Measurements from ENCODE around the gene MAML3.

MAML3 gene

DNA sequence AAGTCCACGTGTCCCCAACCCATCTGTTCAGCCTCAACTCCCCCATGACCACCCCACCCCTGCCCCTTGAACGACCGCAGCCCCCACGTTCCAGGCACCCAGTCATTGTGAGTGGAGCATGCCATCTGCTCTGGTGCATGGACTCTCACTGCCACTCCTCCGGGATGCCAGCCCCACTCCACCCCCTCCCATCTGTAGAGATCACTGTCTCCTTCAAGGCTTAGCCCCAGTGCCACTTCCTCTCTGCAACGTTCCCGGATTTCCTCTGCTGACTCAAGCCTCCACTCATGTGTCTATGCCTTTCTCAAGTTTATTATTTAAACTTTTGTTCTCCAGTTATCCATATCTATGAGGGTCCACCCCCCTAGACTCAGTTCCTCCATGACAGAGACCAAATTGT, 54.0 kb downstream of the MAML3 start:
- DNase-seq (ENCODE audit: low spot score) = peak; percentile 95

DNA sequence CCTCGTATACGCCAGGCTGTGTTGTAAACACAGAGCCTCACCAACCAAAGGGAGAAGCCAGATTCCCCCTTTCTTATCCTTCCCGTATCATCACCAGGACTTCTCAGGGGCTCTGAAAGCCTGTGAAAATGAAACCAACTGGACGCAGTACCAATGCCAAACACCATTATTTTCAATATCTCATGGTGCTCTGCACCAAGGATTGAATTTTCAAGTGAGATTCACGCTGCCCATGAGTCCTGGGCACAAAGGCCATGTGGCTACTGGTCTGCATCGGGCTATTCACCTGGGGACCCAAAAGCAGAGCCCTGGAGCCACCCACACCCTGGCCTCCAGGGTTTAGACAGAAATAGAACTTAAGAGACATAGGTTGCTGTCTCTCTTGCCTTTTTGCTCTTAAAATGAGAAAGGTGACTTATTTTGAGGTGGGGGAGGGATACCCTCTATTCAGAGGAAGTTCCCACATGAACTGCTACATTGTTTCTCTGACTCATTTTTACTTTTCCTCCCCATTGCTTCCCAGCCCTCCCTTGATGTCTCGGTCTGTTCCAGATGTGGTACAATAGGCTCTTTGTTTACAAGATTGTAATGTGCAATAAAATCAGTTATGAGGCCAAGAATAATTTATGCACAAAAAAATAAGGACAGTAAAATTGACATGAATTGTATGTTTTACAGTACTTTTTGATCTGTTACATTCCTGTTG, 55.4 kb downstream of the MAML3 start:
- DNase-seq (ENCODE audit: low spot score) = peak; percentile 95

- no peak for DNase-seq (ENCODE audit: low spot score)
These were observed 56.4 kb downstream of the MAML3 start for GRCh38 chr4:140097572-140097971.

DNA sequence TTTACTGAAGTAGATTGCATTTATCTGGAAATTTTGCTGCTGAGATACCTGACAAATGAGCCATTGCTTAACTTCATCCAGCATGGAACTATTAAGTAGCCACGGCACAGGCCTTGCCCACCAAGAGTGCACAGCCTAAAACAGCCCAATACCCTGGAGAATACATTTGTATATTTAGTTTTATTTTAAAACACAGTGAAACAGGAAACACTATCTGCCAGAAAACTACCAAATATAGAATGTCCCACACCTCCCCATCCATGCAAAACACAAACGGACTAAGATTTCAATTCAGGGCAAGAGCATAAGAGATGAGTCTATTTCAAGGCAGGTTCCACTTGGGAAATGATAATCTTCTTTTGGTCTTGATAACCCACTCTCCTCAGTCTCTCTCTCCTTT, 57.1 kb downstream of the MAML3 start:
- no peak for DNase-seq (ENCODE audit: low spot score)

DNA sequence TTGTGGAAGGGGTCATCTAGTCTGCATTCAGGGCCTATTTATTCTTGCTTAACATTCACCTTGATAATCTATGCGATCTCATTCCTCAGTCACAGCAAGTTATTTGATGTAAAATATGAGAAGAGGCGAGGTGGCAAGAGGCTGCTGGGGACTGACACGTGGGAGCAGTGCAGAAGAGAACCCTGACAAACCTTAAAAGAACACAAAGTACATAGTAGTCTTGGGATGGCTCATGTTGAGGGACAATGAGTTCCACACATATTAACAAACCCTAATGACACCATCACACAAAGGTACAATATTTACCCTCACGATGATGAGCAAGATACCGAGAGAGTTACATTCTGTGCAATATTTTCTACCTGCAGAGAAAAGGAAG, 57.5 kb downstream of the MAML3 start:
- DNase-seq (ENCODE audit: low spot score) = no peak

DNA sequence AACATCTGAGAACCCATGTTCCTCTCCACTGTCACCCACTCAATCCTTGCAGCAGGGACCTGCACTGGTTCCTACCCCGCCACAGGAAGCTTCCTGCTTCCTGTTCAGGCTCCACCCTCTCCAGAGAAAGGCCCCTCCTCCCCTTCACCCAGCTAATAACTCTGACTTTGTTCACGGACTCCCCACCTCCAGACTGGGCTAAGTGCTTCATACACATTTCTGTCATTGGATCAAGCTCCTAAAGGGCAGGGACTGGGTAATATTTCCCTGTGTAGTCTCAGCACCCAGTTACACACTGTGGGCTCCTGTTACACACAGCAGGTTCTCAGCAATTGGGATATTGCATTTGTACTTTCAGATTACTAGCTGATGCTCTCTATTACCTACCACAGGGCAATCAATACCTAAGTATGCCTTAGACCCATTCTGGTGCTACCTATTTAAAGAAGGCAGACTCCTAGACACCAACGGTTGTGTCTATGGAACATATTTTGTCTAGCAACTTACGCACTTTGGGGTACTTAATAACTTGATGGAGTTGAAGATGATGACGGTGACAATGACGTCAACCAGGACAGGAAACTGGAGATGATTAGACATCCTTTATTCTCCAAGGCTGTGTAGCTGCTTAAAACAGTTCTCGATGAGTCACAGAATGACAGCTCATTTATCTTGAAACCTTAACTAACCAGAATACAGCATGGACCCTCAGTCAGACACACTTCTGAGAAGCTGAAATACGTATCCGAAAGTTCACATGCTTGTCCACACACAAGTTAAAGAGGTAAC, 58.1 kb downstream of the MAML3 start:
- DNase-seq (ENCODE audit: low spot score) = peak; percentile 98

- peak; percentile 70 for DNase-seq (ENCODE audit: low spot score)
These were observed 59.3 kb downstream of the MAML3 start for GRCh38 chr4:140094438-140095420.

DNA sequence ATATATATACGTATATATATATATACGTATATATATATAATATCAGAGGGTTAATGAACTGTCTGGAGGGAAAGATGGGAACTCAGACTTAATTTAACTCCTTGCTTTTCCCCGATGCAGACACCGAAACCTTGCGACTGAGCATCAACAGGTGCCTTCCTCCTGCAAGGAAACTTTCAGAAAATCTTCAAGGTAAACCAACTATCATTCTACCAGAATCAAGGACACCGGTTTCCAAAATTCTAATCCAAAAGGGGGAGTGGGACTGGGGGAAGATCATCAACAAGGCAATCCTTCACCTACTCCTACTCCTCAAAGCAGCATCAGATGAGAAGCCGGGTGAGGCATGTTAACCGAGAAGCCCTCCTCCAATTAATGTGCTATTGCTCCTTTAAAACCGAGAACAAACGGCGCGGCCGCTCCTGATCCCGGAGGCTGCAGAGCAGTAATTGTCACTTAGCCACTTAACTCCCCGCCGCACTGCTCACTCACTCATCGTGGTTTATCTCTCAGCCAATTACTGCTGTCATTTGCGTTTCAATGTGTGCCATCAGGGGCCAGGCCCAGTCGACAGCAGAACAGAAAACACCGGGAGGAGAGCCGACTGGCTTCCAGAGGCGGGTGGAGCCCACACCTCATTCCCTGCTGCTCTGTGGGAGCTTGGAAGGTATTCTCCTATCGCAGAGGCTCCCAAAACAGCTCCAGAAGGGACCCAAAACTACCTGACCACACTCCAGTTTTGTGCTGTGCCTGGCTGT, 61.7 kb downstream of the MAML3 start:
- DNase-seq (ENCODE audit: low spot score) = no peak

DNA sequence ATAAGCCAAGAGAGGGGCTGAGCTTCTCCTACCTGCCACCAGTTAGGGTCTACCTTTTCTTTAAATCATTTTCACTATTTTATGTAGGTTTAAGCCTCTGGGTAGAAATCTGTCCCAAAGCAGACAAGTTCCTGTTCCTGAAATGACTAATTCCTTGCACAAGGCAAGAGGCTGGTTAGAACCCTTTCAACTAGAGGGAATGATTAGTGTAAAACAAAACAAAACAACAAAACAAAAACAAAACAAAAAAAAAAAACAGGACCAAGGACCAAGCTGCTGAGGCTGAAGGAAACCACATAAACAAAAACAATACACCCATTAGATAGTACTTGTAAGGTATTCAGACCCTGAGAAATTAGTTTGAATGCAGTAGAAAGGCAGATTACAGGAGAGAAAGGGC, 62.7 kb downstream of the MAML3 start:
- no peak for DNase-seq (ENCODE audit: low spot score)

DNA sequence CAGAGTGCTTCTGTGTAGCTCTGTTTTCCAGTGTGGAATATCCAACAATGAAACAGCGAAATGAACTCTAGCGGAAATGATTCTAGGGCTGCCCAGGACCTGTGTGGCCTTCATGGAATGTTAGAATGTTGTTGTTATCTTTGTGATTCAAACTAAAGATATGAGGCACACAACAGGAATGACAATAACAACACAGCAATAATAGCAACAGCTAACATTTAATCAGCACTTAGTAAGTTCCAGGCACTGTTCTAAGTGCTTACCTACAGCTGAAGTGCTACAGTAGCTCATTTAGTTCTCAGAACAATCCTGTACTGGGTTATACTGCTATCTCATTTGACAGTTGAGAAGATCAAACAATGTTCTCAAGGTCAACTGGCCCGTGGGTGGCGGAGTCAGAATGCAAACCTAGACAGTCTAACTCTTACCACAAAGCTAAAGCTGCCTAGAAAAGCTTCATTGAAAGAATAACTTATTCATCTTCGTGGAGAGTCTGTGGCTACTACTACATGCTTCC, 63.7 kb downstream of the MAML3 start:
- DNase-seq (ENCODE audit: low spot score) = peak; percentile 77

GRCh38 chr4:140089216-140089615, 64.8 kb downstream of the MAML3 start:
- no peak for DNase-seq (ENCODE audit: low spot score)

DNA sequence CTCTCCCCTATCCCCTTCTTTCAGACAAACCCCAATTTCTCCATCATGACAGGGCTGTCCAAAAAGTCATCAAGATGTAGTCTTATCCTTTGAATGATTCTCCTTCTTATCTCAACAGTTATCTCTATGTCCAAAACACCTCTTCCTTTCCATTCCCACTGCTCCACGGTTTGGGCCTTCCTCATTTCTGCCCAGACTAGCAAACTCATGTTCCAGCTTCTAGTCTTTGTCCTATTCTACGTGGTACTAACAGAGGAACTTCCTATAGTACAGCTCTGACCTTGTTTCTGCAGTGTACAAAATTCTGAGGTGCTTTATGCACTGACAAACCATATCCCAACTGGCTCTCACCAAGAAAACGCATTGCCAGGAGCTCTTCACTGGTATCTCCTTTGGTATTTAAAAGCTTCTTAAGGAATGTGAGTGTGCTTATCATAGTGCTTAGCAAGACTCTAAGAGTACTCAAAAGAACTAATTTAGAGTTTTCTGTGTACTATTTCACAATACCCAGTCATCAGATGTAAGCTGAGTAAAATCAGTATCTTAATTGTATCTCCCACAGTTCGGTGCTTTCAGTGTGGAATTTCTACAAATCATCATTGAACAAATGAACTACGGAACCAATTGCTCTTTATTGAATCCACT, 65.5 kb downstream of the MAML3 start:
- no peak for DNase-seq (ENCODE audit: low spot score)

DNA sequence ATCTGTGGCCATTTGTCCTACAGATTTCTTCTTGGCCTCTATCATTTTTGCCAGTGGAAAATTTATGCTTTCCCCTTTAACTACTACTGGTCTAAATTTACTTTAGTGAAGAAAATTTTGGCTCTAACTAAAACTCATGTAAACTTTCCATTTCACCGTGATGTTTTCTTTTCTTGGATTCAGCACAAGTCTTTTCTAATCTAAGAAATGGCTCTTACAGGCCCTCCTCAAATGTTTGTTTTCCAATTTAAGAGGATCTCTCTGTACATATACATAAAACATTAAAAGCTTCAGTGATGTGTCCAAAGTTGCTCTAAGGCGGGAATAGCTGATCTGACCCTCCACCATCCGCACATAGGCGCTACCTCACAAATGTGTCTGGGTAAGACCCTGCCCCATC, 68.1 kb downstream of the MAML3 start:
- DNase-seq (ENCODE audit: low spot score) = no peak

- DNase-seq (ENCODE audit: low spot score) = no peak
These were observed 68.8 kb downstream of the MAML3 start for GRCh38 chr4:140085062-140085622.

DNA sequence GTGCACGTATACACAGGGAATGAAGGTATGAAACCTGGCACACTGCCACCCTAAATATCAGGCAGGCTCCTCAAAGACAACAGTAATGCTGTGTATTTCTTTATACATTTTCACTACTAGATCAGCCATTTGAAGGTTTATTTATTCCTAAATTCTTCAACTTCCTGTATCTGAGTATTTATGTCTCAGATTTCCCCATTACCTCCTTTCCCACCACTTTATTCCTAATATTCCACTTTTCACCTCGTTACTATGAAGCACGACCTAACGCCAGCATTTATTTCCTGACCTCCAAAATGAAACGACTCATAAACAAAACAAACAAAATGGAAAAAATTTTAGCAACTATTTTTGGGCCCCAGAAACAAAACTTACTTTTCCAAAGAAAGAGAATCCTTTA, 69.6 kb downstream of the MAML3 start:
- no peak for DNase-seq (ENCODE audit: low spot score)

DNA sequence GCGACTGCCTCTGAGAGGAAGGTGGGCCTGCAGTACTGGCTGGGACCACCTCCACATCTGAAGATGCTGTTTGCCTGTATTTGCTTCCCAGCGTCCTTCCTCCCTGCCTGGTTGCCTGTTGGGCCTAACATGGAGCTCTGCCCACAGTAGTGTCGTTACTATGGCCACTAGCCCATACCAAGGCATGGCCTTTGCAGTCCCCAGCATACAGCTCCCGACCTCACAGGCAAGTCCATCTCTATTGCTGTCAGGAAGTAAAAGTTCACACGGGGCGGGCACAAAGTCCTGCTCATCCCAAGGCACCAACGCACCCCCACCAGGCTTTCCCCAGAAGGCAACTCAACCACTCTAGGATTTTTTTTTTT, 71.6 kb downstream of the MAML3 start:
- DNase-seq (ENCODE audit: low spot score) = no peak

DNA sequence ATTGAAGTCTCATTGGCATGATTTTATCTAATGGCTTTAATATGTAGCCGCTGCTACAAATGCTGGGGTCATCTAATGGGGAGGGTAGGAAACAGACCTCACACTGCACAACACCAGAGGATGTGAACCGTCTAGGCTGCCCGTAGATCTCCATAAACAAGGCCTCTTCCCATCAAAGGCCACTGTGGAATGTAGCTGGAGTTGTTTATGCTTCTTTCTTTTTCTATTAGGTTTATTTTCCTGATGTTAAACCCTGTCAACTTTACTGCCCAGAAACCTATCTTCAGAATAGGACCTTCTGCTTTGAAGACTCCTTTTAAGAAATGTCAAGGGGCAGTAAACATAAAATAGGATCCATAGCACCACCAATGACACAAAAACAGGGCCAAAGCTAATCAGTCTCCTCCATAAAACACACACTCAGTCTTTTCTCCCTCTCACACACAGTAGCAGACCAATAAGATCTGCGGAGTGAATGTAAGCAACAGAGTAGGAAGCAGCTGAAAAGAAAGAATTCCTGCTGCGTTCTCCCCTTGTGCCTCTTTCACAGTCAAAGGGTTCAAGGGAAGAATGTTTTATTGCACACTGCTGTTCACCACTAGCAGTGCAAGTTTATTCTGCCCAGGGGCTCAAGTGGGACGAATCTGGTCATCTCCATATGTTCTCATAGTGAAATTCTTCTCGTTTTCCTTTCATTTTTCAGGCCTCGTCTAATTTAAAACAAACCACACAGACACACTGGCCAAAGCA, 72.2 kb downstream of the MAML3 start:
- no peak for DNase-seq (ENCODE audit: low spot score)

DNA sequence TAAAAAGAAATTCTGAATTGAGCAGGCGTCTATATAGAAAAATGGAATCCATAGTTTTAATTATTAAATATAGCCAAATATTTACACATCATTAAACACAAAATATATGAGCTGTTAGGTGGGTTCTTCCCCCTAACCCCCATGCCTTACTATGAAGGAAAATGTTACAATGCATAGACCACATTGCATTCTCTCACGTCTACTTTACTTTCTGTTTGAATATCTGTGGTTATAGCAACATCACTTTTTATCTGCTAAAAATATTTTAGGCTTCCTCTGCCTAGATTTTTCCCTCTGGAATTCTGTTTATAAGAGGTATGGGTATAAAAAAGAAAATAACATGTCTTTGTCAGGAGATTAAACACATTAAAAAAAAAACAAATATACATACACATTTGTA, 73.1 kb downstream of the MAML3 start:
- no peak for DNase-seq (ENCODE audit: low spot score)

DNA sequence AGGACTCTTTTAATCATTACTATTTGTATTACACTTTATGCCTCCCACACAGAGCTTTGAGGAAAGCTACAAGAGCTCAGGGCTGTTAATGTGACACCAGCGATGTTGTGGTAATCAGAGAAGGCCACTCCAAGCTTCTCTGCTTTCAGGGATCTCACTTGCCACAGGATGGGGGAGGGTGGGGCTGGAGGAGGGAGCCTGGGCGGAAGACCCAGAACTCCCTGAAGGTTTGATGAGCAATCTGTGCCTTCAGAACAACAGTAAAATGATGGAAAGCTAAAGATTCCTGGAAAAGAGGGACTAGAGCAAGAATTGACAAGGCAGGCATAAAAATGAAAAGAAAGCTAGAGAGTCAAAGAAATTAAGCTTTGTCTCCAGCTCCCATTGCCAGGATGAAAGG, 75.6 kb downstream of the MAML3 start:
- DNase-seq (ENCODE audit: low spot score) = no peak

- no peak for DNase-seq (ENCODE audit: low spot score)
These were observed 77.7 kb downstream of the MAML3 start for GRCh38 chr4:140076307-140076706.
